ENCODE results near the gene PCDH12. TPM values are rescaled to one million over a fixed set of nuclear protein-coding genes. Genes with fewer than 3 reads are reported as not detected.

Gene PCDH12
- total RNA-seq (2014; rRNA removed; shearing (Covaris generic)): not detected in 2 replicates

DNA sequence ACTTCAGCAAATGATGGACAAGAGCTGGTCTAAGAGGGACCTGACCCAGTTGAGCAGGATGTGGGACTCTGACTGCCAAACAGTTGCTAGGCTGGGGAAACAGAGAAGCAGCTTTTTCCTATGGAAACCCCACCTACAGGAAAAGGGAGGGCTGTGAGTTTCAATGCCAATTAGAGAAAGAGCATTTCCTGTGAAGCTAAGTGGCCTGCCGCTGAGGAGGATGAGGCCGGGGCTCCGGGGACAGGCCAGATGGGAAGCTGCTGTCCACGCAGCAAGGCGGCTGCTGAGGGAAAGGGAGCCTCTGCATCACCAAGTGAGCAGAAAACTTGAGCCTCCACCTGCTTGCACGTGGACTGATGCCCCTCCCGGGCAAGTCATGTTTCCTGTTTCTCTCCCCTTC, at the start of gene PCDH12:
TSS of gene PCDH12 (minus strand) at position 90 of the 400 bp plus-strand sequence. CDS start 351 bp downstream, outside the sequence.
- no peak for DNase-seq (ENCODE audit: low spot score)

DNA sequence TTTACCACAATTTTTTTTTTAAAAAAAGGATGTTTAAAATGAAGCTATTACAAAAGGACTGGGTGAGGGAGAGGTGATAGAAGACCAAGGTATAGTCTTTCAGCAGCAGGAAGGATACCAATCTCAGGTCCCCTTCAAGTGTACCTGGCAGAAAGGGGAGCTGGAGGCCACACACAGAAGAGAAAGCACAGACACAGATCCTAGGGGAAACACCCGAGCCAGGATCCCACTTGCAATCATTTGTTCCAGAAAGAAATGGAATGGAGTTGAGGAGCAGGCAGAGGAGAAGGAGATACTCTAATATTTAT, 49.2 kb upstream of the PCDH12 start:
- no peak for DNase-seq (ENCODE audit: low spot score)

DNA sequence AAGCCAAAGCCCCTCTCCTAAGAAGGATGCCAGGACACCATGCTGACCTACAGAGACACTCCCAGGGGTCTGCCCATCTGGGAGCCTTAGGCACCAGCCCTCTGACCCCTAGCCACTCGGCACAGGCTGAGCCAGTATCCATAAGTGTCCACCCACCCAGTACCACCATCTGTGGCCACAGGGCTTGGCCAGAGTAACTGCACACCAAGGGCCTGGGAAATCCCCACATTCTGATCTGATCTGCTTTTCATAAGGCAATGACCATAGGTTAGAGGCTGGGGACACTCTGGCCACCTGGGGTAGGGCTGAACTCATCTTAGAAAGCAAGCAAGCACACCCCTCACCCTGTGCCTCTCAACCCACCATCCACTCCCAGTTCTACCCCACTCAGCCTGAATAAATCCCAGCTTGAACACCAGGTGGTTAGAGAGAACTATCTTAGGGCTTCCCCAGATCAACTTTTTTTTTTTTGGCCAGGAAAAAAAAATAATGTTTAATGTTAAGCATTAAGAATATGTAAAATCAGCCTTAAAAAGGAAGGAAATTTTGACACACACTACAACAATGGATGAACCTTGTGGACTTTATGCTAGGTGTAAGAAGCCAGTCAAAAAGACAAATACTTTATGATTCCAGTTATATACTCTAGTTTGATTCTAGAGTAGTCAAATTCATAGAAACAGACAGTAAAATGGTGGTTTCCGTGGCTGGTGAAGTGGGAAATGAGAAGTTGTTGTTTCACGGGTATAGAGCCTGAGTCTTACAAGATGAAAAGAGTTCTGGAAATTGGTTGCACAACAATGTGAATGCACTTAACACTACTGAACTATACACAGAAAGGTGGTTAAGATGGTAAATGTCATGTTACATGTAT, 48.6 kb upstream of the PCDH12 start:
- DNase-seq (ENCODE audit: low spot score): no peak

DNA sequence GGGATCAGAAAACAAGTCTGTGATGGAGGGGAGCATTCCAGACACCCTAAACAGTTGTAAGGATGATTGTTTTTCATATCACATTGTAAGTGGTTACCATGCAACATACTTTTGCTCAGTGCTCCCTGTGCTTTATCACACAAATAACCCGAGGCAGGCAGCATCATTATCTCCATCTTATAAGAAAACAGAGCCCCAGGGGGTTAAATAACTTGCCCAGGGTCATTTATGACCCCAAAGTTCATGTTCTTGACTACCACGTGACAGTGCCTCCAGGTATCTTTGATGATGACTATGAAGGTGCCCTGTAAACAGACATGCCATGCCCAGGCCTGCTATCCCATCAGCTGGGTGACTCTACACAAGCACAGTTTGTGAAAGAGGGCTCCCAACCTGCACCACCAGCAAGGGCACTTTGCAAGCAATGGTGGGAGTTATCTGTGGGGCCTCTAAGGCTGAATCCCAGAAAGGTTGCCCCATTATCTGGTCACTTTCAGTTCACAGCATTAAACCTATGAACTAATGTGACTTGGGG, 45.3 kb upstream of the PCDH12 start:
- DNase-seq (ENCODE audit: low spot score): no peak

DNA sequence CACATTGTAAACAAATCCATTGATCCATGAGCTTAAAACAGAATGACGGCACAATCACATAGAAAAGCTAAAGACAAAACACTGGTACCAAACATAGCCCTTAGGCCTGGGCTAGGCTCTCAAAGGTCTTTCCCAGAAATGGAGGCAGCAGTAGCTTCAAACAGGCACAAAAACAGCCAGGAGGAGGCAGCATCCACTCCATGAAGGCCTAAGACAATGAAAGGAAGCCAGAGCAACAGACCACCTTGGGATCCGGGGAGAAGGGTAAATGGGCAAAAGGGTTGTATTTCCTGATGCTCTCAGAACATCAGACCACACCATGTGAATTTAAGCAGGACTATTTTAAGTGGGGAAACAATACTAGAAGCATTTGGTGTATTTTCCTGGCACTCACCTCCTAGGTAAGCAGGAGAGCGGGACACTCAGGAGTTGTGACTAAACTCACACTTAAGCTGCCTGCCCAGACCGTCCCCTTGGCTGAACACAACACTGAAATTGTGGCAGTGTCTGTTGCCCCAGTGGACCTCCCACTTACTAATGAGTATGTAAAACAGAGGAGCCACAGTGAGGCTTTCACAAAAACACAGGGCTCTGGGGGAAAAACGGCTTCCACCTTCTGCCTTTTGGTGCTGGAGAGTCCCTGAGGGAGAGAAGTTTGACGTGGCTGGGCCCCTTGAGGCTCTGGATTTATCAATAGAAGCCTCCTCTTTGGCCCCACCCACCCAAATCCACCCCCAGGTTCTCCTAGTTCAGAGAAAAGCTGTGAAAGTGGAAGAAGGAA, 42.9 kb upstream of the PCDH12 start:
- DNase-seq (ENCODE audit: low spot score): peak; percentile 26

DNA sequence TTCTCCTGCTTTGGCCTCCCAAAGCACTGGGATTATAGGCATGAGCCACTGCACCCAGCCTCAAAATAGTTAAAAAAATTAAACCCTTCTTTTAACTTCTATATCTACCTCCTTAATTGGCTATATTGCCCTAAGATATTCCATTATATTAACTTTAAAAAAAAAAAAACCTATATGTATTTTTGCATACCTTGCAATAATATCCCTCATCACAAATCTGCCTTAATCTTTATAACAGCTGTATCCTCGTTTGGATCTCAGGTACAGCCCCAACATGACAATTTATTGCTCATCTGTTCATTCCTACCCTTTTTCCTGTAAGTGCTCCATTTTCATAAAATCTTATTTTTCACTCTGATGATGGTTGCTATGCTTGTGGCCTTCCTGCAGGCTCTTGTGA, 42.2 kb upstream of the PCDH12 start:
- DNase-seq (ENCODE audit: low spot score): no peak

DNA sequence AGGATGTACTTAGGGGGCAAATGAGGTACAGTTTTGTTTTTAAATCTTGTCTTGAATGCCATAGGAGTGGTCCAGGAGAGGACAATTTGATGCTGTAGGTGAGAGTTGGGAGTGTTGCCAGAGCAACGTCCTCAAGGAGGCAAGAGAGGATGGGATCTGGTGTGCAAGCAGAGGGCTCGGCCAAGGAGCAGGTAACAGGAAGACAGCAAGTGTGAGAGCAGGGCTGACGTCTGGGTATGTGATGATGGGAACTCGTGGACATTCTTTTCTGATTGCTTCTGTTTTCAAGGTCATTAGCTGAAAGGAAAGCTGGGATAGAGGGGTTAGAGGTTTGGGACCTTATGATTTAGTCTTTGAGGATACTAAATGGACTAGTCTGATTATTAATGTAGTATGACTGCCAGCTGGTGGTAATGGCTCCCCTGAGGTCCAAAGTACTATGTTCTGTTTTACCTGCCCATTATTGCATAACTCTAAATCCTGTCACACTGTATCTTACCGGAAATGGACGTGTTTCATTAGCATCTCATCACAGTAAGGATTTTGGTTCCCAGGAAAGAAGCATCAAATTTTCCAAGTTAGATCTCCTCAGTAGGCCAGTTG, 39.5 kb upstream of the PCDH12 start:
- DNase-seq (ENCODE audit: low spot score): no peak

DNA sequence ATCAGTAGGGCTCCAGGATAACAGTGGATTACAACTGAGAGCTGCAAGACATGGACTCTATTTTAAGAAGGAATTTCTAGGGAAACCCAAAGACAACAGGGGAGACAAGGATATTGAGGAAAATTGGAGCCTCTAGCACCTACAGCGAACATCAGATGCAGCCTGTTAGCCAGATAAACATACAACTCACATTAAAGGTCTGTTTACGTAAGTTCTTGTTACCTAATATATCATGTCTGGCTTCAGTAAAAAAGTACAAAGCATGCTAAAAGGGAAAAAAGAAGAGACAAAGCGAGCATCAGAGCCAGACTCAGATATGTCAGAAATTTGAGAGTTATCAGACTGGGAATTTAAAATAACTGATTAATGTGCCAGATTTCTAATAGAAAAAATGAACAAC, 37.7 kb upstream of the PCDH12 start:
- DNase-seq (ENCODE audit: low spot score): no peak

DNA sequence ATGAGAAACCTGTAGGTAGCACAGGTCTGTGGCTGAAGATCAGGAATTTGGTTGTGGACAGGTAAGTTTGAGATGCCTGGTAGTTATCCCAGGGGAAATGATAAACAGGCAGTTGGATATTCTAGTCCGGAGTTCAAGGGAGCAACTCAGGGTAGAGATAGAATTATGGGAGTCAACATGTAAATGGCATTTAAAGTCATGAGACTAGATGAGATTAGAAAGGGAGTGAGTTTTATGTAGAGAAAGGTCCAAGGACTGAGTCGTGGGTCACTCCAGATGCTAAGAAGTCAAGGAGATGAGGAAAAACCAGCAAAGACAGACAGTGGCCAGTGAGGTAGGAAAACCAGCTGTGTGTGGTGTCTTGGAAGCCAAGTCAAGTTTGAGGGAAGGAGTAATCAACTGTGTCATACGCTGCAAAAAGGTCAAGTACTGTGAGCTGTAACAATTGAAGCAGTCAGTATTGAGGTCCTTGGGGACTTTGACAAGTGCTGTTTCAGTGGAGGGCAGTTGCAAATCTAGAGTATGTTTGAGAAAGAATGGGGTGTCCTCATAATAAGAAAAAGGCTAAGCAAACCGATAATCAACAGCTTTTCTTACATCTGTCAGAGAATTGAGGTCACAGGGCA, 36.6 kb upstream of the PCDH12 start:
- DNase-seq (ENCODE audit: low spot score): no peak

DNA sequence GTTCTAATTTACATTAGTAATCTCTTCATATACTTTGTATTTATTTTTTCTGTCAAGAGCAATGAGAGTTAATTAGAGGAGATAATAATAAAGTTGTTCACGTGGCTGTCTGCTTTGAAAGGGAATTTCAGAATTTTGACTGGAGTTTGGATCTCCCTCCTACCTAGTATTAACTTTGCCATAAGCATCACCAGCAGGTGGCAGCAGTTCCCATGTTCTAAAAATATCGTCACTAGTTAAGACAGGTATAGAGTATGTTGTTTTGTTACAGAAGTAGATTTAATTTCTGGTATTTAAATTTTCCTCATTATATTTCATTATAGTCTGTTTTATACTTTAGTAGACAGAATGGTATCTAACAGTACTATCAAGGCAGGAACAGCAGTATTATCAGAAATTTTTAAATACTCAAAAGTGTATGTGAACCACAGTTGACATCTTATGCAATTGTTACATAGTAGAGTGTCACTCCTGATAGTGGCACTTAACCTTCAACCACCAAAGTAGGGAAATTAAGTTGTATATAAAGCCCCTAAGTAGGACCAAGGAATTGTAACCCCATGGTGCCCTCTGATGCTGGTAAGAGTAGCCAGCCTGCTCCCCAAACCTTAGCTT, 34.5 kb upstream of the PCDH12 start:
- peak; percentile 89 for DNase-seq (ENCODE audit: low spot score)

DNA sequence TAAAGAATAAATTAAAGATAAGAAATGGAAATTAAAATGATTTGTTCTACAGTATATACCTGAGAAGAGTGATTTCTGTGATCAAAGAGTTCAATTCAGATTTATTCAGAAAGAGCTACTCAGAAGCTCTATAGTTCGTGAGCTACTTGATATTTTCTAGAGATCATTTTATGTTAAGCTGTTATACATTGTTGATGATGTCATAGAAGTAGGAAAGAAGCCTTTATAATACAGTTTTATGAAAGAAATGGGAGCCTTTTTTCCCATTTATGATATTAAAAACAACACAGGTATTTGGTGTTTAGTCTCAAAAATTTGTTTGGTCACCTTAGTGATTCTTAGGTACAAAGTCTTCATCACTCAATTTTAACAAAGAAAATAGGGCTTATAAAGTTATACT, 31.7 kb upstream of the PCDH12 start:
- no peak for DNase-seq (ENCODE audit: low spot score)

DNA sequence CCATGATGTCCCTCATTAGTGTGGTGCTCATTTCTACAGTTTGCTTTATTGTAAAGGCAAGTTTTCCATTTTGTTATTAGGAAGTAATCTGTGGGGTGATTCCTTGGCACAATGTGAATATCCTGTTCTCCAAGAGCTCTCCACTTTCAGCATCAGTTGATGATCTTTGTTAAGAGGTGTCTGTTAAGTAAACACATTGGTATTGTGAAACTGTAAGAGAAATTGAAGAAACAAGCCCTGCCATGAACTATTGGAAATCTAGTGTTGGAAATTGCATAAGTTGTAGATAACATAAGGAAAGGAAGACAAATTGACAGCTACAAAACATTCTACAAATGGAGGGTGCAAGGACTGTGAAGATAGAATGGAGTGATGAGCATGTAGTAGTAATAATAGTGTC, 28.1 kb upstream of the PCDH12 start:
- no peak for DNase-seq (ENCODE audit: low spot score)

DNA sequence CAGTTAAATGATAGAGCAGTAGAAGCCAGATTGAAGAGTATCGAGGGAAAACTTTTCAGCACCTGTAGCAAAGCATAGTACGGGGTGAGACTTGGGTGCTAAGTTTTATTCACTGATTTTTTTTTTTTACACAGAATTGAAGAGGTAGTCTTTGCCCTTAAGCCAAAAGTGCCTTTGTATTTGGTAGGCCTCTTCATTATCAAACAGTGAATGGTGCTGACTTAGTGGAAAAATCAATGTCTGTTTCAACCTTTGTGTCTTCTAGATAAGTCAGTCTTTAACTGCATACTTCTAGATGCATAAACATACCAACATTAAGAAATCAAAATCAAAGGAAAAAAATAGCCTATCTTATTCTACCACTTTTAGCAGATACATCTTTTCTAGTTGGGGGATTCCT, 24.6 kb upstream of the PCDH12 start:
- DNase-seq (ENCODE audit: low spot score): no peak

DNA sequence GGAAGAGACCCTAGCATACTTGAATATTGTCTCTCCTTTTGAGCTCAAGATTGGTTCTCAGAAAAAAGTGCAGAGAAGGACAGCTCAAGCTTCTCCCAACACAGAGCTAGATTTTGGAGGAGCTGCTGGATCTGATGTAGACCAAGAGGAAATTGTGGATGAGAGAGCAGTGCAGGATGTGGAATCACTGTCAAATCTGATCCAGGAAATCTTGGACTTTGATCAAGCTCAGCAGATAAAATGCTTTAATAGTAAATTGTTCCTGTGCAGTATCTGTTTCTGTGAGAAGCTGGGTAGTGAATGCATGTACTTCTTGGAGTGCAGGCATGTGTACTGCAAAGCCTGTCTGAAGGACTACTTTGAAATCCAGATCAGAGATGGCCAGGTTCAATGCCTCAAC, 20.4 kb upstream of the PCDH12 start:
- DNase-seq (ENCODE audit: low spot score): no peak

DNA sequence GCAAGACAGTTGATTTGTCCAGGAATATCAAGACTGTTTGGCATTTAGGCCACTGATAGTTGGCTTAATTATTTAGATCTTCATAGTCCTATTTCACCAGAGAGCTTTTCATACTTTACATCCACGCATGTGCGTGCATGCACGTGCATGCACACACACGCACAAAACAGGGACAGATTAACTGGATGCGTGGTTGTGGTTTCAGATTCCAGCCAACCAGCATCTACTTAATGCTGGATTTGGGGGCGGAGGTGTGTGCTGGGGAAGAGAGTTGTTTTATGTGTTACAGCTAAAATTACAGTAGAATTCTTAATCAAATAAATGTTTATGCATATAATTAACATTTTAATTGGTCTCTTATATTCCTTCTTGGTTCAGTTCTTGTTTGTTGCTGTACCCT, 18.2 kb upstream of the PCDH12 start:
- no peak for DNase-seq (ENCODE audit: low spot score)

DNA sequence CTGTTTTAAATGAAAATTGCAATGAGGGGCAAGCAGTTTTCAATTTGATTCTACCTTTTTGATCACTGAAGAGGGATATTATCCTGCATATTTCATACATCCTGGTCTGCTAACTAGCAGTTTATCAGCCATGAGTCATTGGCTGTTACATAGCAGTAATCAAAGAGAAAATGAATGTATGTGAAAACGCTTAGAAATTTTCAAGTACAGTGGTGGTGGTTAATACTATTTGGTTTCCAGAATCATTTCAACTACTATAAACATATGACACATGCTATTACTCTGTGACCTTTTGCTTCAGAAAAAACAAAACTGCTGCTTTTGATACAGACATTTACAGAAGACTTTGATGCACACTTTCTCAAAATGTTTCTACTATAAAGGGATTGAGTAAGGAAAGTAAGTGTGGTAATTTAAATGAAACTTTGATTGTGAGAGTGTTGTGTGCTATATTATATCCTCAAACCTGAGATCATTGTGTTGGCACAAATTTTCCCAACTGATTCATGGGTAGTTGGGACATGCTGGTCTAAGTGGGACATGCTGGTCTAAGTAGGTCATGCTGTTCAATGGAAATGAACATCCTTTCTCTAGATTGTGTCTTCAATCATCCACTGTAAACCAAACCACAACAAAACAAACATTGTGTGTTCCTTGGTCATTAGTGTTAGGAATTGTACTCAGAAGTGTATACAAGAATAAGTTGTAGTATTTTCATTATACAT, 16.0 kb upstream of the PCDH12 start:
- DNase-seq (ENCODE audit: low spot score): no peak

DNA sequence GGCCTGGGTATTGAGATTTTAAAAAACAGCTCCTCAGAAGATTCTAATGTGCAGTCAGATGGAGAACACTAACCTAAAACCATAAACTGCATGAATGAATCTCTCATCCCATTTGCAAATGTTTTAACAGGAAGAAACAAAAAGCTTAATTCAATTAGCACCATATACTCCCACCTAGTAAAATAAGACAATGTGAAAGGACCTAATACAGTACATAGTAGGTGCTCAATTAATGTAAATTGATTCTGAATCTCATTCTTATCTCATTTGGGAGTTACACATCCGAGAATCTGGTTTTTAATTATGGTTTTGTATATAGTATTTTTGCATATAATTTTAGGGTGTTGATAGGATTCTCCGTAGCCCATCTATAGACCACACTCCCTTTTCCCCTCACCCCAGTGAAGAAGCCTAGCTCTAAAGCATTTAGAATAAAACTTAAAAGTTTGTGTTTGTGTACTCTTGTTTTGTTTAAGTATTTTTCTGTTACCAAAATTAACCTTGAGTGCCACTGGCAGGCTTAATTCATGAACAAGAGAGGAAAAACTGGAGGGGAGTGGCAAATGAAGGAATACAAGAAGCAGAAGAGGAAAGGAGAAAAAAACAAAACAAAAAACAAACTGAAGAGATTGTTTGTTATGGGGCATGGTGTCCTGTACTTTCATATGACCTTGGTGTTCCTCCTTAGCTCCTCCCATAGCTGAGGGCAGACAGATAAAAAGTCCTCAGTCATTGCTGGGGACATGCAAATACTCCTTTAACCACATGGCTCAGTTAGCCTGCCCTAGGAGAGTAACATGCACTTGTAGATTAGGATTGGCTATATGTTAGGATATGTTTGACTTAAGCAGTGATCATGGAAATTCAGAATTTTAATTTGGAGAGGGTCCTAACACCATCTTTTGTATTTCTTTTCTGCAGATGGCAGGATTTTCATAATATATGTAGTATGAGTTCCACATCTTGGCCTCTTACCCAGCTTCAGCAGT, 12.1 kb upstream of the PCDH12 start:
- peak; percentile 10 for DNase-seq (ENCODE audit: low spot score)

DNA sequence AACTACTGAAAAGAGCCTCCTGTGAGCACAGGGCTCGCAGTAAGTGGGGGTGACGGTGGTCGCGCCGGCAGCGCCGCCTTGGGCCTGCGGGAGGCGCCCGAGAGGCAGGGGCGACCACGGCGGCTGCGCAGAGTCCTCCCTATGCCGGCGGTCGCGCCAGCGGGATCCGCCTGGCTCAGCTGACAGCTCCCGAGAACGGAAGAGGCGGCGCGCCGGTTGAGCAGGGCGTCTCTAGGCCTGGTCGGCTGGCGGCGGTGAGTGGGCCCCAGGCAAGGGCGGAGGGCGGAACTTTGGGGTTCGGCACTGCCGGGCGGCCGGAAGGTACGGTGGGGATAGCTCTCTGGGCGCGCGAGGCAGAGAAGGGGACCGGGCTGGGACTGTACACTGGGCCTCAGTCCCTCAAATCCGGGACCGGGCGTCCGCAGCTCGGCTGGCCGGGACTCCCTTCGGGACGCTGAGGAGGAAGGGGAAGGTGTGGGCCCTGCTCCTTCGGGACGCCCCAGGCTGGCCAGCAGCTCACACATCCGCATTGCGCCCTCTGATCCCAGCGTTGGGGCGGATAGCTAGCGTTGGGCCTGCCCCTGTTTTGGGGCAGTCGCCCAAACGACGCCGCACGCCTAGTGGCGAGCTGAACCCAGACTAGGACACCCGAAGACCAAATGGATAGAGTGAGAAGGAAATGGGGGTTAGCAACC, 11.1 kb upstream of the PCDH12 start, which contains the start of gene RNF14:
TSS of gene RNF14 (plus strand) at position 192 of the 695 bp plus-strand sequence. CDS start 4,484 bp downstream, outside the sequence.
- DNase-seq (ENCODE audit: low spot score): peak; percentile 96

DNA sequence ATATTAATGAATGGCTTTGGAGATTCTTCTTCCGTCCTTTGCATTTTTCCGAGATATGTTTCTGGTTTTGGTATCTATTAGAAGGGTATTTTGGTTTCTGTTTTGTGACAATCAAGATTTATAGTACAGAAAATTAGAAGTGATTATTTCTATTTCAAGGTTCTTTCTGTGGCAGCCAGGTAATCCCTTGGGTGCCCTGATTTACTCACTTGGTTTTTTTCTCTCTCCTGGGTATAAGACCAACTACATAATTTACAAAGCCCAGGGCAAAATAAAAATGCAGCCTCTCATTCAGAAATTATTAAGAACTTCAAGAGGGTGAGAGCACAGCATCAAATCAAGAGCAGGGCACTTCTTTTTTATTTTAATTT, 8.9 kb upstream of the PCDH12 start:
- DNase-seq (ENCODE audit: low spot score): no peak

Data from HT-29 (cell line).